Osteoblast (primary cell): Measurements from ENCODE around the gene FLT1. TPM values are rescaled to one million over a fixed set of nuclear protein-coding genes. Genes with fewer than 3 reads are reported as not detected.
A peak's percentile ranks its signal among the peaks of the same experiment; 100 is the strongest.

Experiments
- DNase-seq: peaks from one replicate; pipeline ENCODE4 v3.0.0; 2011; ENCODE audit warnings: low spot score, mixed read lengths; ENCODE audit not compliant: insufficient read length; ENCODE audit errors: missing footprints
- H2AFZ ChIP-seq: 2 replicates; pipeline ENCODE4 v1.6.0; 2011; ENCODE audit warnings: mild to moderate bottlenecking, low read length
- H3K27ac ChIP-seq: 2 replicates; pipeline ENCODE4 v1.5.1; 2011; ENCODE audit warnings: mild to moderate bottlenecking, low read depth, low read length, moderate library complexity
- H3K27me3 ChIP-seq: 2 replicates; pipeline ENCODE4 v1.6.0; 2012; ENCODE audit warnings: mild to moderate bottlenecking, control low read depth, inconsistent platforms, low read length, moderate library complexity; ENCODE audit not compliant: insufficient read depth
- H3K36me3 ChIP-seq: 2 replicates; pipeline ENCODE4 v1.5.1; 2011; ENCODE audit warnings: mild to moderate bottlenecking, low read length, control low read depth, moderate library complexity; ENCODE audit not compliant: insufficient read depth
- H3K4me1 ChIP-seq: 2 replicates; pipeline ENCODE4 v1.5.1; 2011; ENCODE audit warnings: mild to moderate bottlenecking, low read length, control low read depth, moderate library complexity; ENCODE audit not compliant: insufficient read depth
- H3K4me2 ChIP-seq: 2 replicates; pipeline ENCODE4 v1.6.0; 2011; ENCODE audit warnings: mild to moderate bottlenecking, low read length; ENCODE audit not compliant: insufficient read depth
- H3K4me3 ChIP-seq: fragments of 200-600 bp; sonication (generic); 3 replicates; pipeline ENCODE4 v1.5.1; 2012; ENCODE audit warnings: mild to moderate bottlenecking, low read length, inconsistent platforms; ENCODE audit not compliant: insufficient read depth
- H3K79me2 ChIP-seq: 2 replicates; pipeline ENCODE4 v1.6.0; 2012; ENCODE audit warnings: mild to moderate bottlenecking, low read length, control low read depth, inconsistent platforms; ENCODE audit not compliant: insufficient read depth
- H3K9me3 ChIP-seq: 2 replicates; pipeline ENCODE4 v1.5.1; 2011; ENCODE audit warnings: low read depth, low read length, control low read depth
- H4K20me1 ChIP-seq: 2 replicates; pipeline ENCODE4 v1.6.0; 2012; ENCODE audit warnings: mild to moderate bottlenecking, low read length, control low read depth; ENCODE audit not compliant: insufficient read depth
- total RNA-seq: library from RNA; depleted of rRNA; stranded (reverse); fragments of >200 nt; gene quantifications from 2 replicates; pipeline ENCODE4 v1.2.3, GENCODE V29; 2012
- TF ChIP-seq, protein P1 (sequence below): IDR thresholded peaks from 2 replicates; pipeline ENCODE4 v1.5.1; 2011; ENCODE audit warnings: mild to moderate bottlenecking, low read depth, low read length, moderate library complexity; ENCODE audit errors: extremely low read depth

Gene FLT1
- total RNA-seq, 1 donor = not detected

GRCh38 chr13:28358708-28359107 is 136.2 kb downstream of the FLT1 start:
- Histone ChIP-seq H2AFZ (no peak overlapping the region), H3K27me3 (no peaks in the 10 kb centered on the region), H4K20me1 (no peaks in the 10 kb centered on the region), H3K79me2 (no peaks in the 10 kb centered on the region), H3K36me3 (no peaks in the 10 kb centered on the region), H3K4me1 (peaks cover 19% of the 10 kb centered on the region), H3K4me2 (no peak overlapping the region), H3K9me3 (no peaks in the 10 kb centered on the region), H3K27ac (no peak overlapping the region), H3K4me3 (no peak overlapping the region)
- TF ChIP-seq, protein P1, sequence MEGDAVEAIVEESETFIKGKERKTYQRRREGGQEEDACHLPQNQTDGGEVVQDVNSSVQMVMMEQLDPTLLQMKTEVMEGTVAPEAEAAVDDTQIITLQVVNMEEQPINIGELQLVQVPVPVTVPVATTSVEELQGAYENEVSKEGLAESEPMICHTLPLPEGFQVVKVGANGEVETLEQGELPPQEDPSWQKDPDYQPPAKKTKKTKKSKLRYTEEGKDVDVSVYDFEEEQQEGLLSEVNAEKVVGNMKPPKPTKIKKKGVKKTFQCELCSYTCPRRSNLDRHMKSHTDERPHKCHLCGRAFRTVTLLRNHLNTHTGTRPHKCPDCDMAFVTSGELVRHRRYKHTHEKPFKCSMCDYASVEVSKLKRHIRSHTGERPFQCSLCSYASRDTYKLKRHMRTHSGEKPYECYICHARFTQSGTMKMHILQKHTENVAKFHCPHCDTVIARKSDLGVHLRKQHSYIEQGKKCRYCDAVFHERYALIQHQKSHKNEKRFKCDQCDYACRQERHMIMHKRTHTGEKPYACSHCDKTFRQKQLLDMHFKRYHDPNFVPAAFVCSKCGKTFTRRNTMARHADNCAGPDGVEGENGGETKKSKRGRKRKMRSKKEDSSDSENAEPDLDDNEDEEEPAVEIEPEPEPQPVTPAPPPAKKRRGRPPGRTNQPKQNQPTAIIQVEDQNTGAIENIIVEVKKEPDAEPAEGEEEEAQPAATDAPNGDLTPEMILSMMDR = no peak
- no peak for DNase-seq

- no peak overlapping the region for H2AFZ ChIP-seq
- no peaks in the 10 kb centered on the region for H3K9me3 ChIP-seq
- no peaks in the 10 kb centered on the region for H3K79me2 ChIP-seq
- H3K36me3 ChIP-seq = no peaks in the 10 kb centered on the region
- H4K20me1 ChIP-seq = no peaks in the 10 kb centered on the region
- TF ChIP-seq, protein P1 = no peak
- H3K4me3 ChIP-seq = no peak overlapping the region
- peaks cover 19% of the 10 kb centered on the region for H3K4me1 ChIP-seq
- DNase-seq = no peak
- H3K4me2 ChIP-seq = no peak overlapping the region
- H3K27me3 ChIP-seq = no peaks in the 10 kb centered on the region
- H3K27ac ChIP-seq = no peak overlapping the region
Observed at GRCh38 chr13:28357911-28358433, 137.0 kb downstream of the FLT1 start.

GRCh38 chr13:28357247-28357825 is 137.6 kb downstream of the FLT1 start:
- Histone ChIP-seq H4K20me1 (no peaks in the 10 kb centered on the region), H3K27ac (peak overlapping the region; percentile 86), H3K4me3 (no peak overlapping the region), H3K79me2 (no peaks in the 10 kb centered on the region), H3K9me3 (no peaks in the 10 kb centered on the region), H3K36me3 (no peaks in the 10 kb centered on the region), H2AFZ (peak overlapping the region; percentile 71), H3K4me1 (peaks cover 19% of the 10 kb centered on the region), H3K4me2 (no peak overlapping the region), H3K27me3 (no peaks in the 10 kb centered on the region)
- TF ChIP-seq, protein P1 = no peak
- DNase-seq = no peak

DNA sequence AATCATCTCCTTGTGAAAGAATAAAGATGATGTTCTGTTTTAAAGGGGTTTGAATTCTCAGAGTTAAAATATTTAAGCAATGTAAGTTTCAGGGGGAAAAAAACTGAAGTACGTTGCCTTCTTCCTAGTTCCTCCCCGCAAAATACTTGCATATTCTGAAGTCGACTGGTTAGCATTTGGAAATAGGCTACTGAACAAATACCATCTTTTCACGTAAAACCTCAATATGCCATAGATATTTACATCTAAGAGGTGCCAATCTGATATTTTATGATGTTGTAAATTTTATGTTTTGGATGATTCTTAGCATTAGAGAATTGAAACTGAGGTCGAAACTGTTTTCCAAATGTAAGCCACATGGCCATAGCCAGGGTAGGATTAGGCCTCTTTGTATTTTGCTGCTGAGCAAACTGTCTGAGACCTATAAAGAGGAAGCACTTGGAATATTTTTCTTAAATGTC is 138.3 kb downstream of the FLT1 start:
- Histone ChIP-seq H3K27me3 (no peaks in the 10 kb centered on the region), H3K4me3 (no peak overlapping the region), H4K20me1 (no peaks in the 10 kb centered on the region), H3K4me2 (no peak overlapping the region), H2AFZ (peak overlapping the region; percentile 23), H3K9me3 (no peaks in the 10 kb centered on the region), H3K79me2 (no peaks in the 10 kb centered on the region), H3K27ac (peak overlapping the region; percentile 86), H3K36me3 (no peaks in the 10 kb centered on the region), H3K4me1 (peaks cover 19% of the 10 kb centered on the region)
- TF ChIP-seq, protein P1 = no peak
- no peak for DNase-seq
